GM23338 (cell line): Measurements from ENCODE around the gene MRPL22.
A peak's percentile ranks its signal among the peaks of the same experiment; 100 is the strongest.

Experiments
- EZH2 ChIP-seq: fragments of 200-600 bp; sonication (generic); IDR thresholded peaks from one replicate; pipeline ENCODE4 v1.8.0; 2017; ENCODE audit warnings: antibody characterized with exemption, mild to moderate bottlenecking, low read depth; ENCODE audit not compliant: unreplicated experiment
- EZH2phosphoT487 ChIP-seq: fragments of 200-600 bp; sonication (generic); IDR thresholded peaks from one replicate; pipeline ENCODE4 v1.8.1; 2018; ENCODE audit warnings: antibody characterized with exemption; ENCODE audit not compliant: unreplicated experiment
- JUNB ChIP-seq: IDR thresholded peaks from one replicate; pipeline ENCODE4 v1.6.1; 2016; ENCODE audit warnings: antibody characterized with exemption; ENCODE audit not compliant: unreplicated experiment
- POLR2AphosphoS5 ChIP-seq: IDR thresholded peaks from 2 replicates; pipeline ENCODE4 v1.6.1; 2016; ENCODE audit warnings: antibody characterized with exemption, low read depth
- STAT1 ChIP-seq: IDR thresholded peaks from one replicate; pipeline ENCODE4 v1.6.1; 2016; ENCODE audit warnings: antibody characterized with exemption; ENCODE audit not compliant: unreplicated experiment
- ZNF331 ChIP-seq: fragments of 250-450 bp; sonication (Bioruptor Pico); IDR thresholded peaks from 2 replicates; pipeline ENCODE4 v1.5.0; 2020; ENCODE audit warnings: low read depth, mild to moderate bottlenecking, moderate library complexity
- TF ChIP-seq, protein P1 (sequence below), 2 experiments: fragments of 200-600 bp in 1 of 2; sonication (generic) in 1 of 2; conservative IDR thresholded peaks; 2 replicates each; pipeline versions ENCODE4 v1.5.1 to v1.6.1; 2016 to 2017; ENCODE audit warnings: antibody characterized with exemption in 2 of 2, low read depth in 2 of 2, mild to moderate bottlenecking in 2 of 2, moderate library complexity in 1 of 2
- TF ChIP-seq, protein P2 (sequence below): IDR thresholded peaks from one replicate; pipeline ENCODE4 v1.6.1; 2018; ENCODE audit warnings: antibody characterized with exemption; ENCODE audit not compliant: unreplicated experiment

DNA sequence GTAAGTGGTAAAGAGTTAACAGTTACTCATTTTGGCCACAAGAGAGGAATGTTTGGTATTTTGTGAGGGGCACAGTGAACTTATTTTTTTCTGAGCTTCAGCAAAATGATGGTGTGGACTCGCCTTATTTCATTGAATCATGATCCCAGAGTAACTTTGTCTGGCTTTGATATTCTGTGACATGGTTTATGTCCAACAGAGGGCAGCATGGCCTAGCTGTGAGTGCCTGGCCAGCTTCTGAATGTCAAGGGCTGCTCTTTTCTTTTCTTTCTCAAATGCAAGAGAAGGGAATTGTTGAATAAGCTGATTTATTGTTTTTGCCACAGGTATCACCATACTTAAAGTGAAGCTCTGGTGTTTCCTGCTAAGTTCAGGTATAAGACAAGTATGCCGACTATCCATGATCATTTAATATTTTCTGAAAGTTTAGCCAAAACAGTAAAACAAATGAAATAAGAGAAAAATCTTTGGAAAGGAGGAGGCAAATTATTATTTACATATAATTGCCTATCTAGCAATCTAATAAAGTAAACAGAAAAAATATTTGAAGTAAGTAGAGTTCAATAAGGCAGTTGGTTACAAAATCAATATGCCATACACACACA lies 31.7 kb downstream of the MRPL22 start:
- TF ChIP-seq, protein P1, sequence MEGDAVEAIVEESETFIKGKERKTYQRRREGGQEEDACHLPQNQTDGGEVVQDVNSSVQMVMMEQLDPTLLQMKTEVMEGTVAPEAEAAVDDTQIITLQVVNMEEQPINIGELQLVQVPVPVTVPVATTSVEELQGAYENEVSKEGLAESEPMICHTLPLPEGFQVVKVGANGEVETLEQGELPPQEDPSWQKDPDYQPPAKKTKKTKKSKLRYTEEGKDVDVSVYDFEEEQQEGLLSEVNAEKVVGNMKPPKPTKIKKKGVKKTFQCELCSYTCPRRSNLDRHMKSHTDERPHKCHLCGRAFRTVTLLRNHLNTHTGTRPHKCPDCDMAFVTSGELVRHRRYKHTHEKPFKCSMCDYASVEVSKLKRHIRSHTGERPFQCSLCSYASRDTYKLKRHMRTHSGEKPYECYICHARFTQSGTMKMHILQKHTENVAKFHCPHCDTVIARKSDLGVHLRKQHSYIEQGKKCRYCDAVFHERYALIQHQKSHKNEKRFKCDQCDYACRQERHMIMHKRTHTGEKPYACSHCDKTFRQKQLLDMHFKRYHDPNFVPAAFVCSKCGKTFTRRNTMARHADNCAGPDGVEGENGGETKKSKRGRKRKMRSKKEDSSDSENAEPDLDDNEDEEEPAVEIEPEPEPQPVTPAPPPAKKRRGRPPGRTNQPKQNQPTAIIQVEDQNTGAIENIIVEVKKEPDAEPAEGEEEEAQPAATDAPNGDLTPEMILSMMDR (conservative IDR thresholded peaks at IDR 0.05; ENCODE audit: low read depth in 2 of 2): peak; percentile 88 to 91
- TF ChIP-seq POLR2AphosphoS5 (no peak), EZH2 (no peak), JUNB (no peak), EZH2phosphoT487 (no peak), ZNF331 (CRISPR knock-in tag) (no peak), STAT1 (no peak)
- TF ChIP-seq, protein P2, sequence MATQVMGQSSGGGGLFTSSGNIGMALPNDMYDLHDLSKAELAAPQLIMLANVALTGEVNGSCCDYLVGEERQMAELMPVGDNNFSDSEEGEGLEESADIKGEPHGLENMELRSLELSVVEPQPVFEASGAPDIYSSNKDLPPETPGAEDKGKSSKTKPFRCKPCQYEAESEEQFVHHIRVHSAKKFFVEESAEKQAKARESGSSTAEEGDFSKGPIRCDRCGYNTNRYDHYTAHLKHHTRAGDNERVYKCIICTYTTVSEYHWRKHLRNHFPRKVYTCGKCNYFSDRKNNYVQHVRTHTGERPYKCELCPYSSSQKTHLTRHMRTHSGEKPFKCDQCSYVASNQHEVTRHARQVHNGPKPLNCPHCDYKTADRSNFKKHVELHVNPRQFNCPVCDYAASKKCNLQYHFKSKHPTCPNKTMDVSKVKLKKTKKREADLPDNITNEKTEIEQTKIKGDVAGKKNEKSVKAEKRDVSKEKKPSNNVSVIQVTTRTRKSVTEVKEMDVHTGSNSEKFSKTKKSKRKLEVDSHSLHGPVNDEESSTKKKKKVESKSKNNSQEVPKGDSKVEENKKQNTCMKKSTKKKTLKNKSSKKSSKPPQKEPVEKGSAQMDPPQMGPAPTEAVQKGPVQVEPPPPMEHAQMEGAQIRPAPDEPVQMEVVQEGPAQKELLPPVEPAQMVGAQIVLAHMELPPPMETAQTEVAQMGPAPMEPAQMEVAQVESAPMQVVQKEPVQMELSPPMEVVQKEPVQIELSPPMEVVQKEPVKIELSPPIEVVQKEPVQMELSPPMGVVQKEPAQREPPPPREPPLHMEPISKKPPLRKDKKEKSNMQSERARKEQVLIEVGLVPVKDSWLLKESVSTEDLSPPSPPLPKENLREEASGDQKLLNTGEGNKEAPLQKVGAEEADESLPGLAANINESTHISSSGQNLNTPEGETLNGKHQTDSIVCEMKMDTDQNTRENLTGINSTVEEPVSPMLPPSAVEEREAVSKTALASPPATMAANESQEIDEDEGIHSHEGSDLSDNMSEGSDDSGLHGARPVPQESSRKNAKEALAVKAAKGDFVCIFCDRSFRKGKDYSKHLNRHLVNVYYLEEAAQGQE: no peak
